ACC112 (cell line): ENCODE measurements around the gene NFILZ.
"Not testable (repeated sequence)": the region's sequence is repeated elsewhere in the genome, so short reads cannot be mapped to it uniquely, and the experiment has no call there.

Source experiments
- H2AFZ ChIP-seq: fragments of 200-600 bp; sonication (generic); one replicate; pipeline ENCODE4 v1.6.0; 2017; ENCODE audit warnings: antibody characterized with exemption, low read length; ENCODE audit not compliant: unreplicated experiment
- H3K27ac ChIP-seq: fragments of 200-600 bp; sonication (generic); 2 replicates; pipeline ENCODE4 v1.5.1; 2014; ENCODE audit warnings: low read depth, mild to moderate bottlenecking, antibody characterized with exemption, low read length, moderate library complexity
- H3K27me3 ChIP-seq: fragments of 200-600 bp; sonication (generic); 2 replicates; pipeline ENCODE4 v1.6.1; 2014; ENCODE audit warnings: mild to moderate bottlenecking, antibody characterized with exemption, low read length, moderate library complexity, mixed read lengths; ENCODE audit not compliant: insufficient read depth
- H3K36me3 ChIP-seq: fragments of 200-600 bp; sonication (generic); 2 replicates; pipeline ENCODE4 v1.6.1; 2016; ENCODE audit warnings: mild to moderate bottlenecking, antibody characterized with exemption, low read length, moderate library complexity, mixed read lengths; ENCODE audit not compliant: insufficient read depth
- H3K4me1 ChIP-seq: fragments of 200-600 bp; sonication (generic); one replicate; pipeline ENCODE4 v1.6.1; 2016; ENCODE audit warnings: low read length, mixed read lengths; ENCODE audit not compliant: insufficient read depth, unreplicated experiment, control insufficient read depth
- H3K4me3 ChIP-seq: fragments of 200-600 bp; sonication (generic); 2 replicates; pipeline ENCODE4 v1.5.1; 2014; ENCODE audit warnings: mild to moderate bottlenecking, low read depth, low read length
- H3K79me2 ChIP-seq: fragments of 200-600 bp; sonication (generic); one replicate; pipeline ENCODE4 v1.6.0; 2016; ENCODE audit warnings: low read length; ENCODE audit not compliant: control insufficient read depth, unreplicated experiment, insufficient read depth

The NFILZ gene

DNA sequence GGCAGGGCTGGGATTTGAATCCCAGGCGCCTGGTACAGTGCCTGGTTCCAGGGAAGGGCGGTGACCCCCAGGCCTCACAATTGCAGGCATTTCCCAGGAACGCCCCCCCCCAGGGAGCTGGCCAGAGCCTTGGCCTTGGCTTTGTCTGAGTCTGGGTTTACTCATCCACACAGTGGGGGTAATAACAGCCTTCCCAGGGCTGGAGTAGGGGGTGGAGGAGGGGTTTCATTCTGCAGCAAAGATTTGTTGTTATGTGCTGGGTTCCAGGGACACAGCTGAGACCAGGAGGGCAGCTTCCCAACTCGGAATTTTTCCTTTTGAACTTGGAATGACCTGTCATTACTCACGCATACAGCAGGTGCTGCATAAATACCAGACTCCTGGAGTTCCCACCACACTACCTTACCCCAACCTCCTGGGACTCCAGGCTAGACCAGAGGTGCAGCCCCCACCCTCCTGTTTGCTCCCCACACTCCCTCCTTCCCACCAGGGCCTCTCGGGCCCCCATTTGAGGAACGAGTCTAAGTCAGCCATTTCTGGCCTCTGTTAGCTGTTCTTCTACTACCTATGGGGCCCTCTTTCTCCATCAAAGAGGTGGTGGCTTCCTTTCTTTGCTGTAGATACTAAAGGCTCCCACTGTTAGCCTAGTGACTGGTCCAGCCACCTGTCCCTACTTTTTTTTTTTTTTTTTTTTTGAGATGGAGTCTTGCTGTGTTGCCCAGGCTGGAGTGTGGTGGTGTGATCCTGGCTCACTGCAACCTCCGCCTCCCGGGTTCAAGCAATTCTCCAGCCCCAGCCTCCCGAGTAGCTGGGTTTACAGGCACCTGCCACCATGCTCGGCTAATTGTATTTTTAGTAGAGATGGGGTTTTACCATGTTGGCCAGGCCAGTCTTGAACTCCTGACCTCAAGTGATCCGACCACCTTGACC lies 18.3 kb upstream of the NFILZ start:
- no peaks in the 10 kb centered on the region for H3K27me3 ChIP-seq
- no peak overlapping the region for H3K4me3 ChIP-seq
- H3K27ac ChIP-seq, result no peak overlapping the region

GRCh38 chr19:8612807-8613171 lies 17.6 kb upstream of the NFILZ start:
- H3K27me3 ChIP-seq, result no peaks in the 10 kb centered on the region
- H2AFZ ChIP-seq, result no peak overlapping the region
- H3K79me2 ChIP-seq, result no peaks in the 10 kb centered on the region
- peaks cover 8% of the 10 kb centered on the region for H3K4me1 ChIP-seq
- H3K36me3 ChIP-seq, result no peaks in the 10 kb centered on the region
- H3K4me3 ChIP-seq, result no peak overlapping the region
- H3K27ac ChIP-seq, result no peak overlapping the region

More for the DNA sequence above, 18.3 kb upstream of the NFILZ start:
- Histone ChIP-seq H3K36me3 (no peaks in the 10 kb centered on the region), H3K4me1 (peaks cover 13% of the 10 kb centered on the region), H2AFZ (no peak overlapping the region), H3K79me2 (no peaks in the 10 kb centered on the region)

GRCh38 chr19:8614455-8614854 lies 16.0 kb upstream of the NFILZ start:
- H3K27me3 ChIP-seq, result no peaks in the 10 kb centered on the region
- no peaks in the 10 kb centered on the region for H3K79me2 ChIP-seq
- no peaks in the 10 kb centered on the region for H3K36me3 ChIP-seq
- H3K4me3 ChIP-seq, result no peak overlapping the region
- no peak overlapping the region for H2AFZ ChIP-seq
- H3K4me1 ChIP-seq, result peaks cover 5% of the 10 kb centered on the region
- no peak overlapping the region for H3K27ac ChIP-seq

- H3K4me3 ChIP-seq, result no peak overlapping the region
- H3K27ac ChIP-seq, result no peak overlapping the region
- no peak overlapping the region for H2AFZ ChIP-seq
- peaks cover 5% of the 10 kb centered on the region for H3K4me1 ChIP-seq
- H3K79me2 ChIP-seq, result no peaks in the 10 kb centered on the region
- no peaks in the 10 kb centered on the region for H3K27me3 ChIP-seq
- no peaks in the 10 kb centered on the region for H3K36me3 ChIP-seq
These were observed 15.4 kb upstream of the NFILZ start for GRCh38 chr19:8615024-8615423.

- Histone ChIP-seq H2AFZ (no peak overlapping the region), H3K36me3 (no peaks in the 10 kb centered on the region), H3K4me1 (peaks cover 5% of the 10 kb centered on the region), H3K27me3 (no peaks in the 10 kb centered on the region; the same call in 1 of the 2 replicates), H3K79me2 (no peaks in the 10 kb centered on the region), H3K4me3 (no peak overlapping the region), H3K27ac (no peak overlapping the region)
These were observed 14.4 kb upstream of the NFILZ start for GRCh38 chr19:8615813-8616596.

- Histone ChIP-seq H3K27ac (no peak overlapping the region), H3K4me3 (no peak overlapping the region), H2AFZ (no peak overlapping the region), H3K27me3 (no peaks in the 10 kb centered on the region; the same call in 1 of the 2 replicates), H3K4me1 (no peaks in the 10 kb centered on the region), H3K36me3 (no peaks in the 10 kb centered on the region), H3K79me2 (no peaks in the 10 kb centered on the region)
These were observed 13.6 kb upstream of the NFILZ start for GRCh38 chr19:8616861-8617260.

DNA sequence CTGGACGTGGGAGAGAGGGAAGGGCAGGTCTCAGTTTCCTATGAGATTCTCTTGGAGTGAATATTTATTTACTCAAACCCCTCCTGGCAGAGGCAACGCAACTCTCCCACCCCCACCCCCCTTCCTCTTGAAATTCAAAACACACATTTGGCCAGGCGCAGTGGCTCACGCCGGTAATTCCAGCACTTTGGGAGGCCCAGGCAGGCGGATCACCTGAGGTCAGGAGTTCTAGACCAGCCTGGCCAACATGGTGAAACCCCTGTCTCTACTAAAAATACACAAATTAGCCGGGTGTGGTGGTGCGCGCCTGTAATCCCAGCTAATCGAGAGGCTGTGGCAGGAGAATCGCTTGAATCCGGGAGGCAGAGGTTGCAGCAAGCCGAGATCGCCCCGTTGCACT lies 13.1 kb upstream of the NFILZ start:
- H3K36me3 ChIP-seq, H2AFZ ChIP-seq, H3K27me3 ChIP-seq, H3K4me1 ChIP-seq, H3K27ac ChIP-seq, H3K79me2 ChIP-seq, H3K4me3 ChIP-seq: not testable (repeated sequence)

- Histone ChIP-seq H3K27ac (no peak overlapping the region), H3K79me2 (no peaks in the 10 kb centered on the region), H2AFZ (no peak overlapping the region), H3K4me3 (no peak overlapping the region), H3K27me3 (no peaks in the 10 kb centered on the region; the same call in 1 of the 2 replicates), H3K36me3 (no peaks in the 10 kb centered on the region), H3K4me1 (no peaks in the 10 kb centered on the region)
These were observed 12.4 kb upstream of the NFILZ start for GRCh38 chr19:8617984-8618383.

DNA sequence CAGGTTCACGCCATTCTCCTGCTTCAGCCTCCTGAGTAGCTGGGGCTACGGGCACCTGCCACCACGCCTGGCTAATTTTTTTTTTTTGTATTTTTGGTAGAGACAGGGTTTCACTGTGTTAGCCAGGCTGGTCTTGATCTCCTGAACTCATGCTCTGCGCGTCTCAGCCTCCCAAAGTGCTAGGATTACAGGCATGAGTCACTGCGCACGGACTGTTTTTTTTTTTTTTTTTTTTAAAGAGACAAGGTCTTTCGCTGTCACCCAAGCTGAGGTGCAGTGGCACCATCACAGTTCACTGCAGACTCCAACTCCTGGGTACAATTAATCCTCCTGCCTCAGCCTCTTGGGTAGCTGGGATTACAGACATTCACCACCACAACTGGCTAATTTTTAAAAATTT lies 11.7 kb upstream of the NFILZ start:
- no peak overlapping the region for H3K4me3 ChIP-seq

GRCh38 chr19:8622886-8623285 lies 7.5 kb upstream of the NFILZ start:
- H3K4me1 ChIP-seq, H3K27me3 ChIP-seq: not testable (repeated sequence)

More for the DNA sequence above, 11.7 kb upstream of the NFILZ start:
- Histone ChIP-seq H3K79me2 (no peaks in the 10 kb centered on the region), H3K27me3 (no peaks in the 10 kb centered on the region; the same call in 1 of the 2 replicates), H3K27ac (no peak overlapping the region), H2AFZ (no peak overlapping the region), H3K4me1 (no peaks in the 10 kb centered on the region), H3K36me3 (no peaks in the 10 kb centered on the region)

More at GRCh38 chr19:8622886-8623285, 7.5 kb upstream of the NFILZ start:
- H3K4me3 ChIP-seq, H3K27ac ChIP-seq, H3K79me2 ChIP-seq, H2AFZ ChIP-seq, H3K36me3 ChIP-seq: not testable (repeated sequence)
